ENCODE measurements around the gene ACAP3.
A peak's percentile ranks its signal among the peaks of the same experiment; 100 is the strongest.
"Not testable (repeated sequence)": the region's sequence is repeated elsewhere in the genome, so short reads cannot be mapped to it uniquely, and the experiment has no call there.

Gene ACAP3

DNA sequence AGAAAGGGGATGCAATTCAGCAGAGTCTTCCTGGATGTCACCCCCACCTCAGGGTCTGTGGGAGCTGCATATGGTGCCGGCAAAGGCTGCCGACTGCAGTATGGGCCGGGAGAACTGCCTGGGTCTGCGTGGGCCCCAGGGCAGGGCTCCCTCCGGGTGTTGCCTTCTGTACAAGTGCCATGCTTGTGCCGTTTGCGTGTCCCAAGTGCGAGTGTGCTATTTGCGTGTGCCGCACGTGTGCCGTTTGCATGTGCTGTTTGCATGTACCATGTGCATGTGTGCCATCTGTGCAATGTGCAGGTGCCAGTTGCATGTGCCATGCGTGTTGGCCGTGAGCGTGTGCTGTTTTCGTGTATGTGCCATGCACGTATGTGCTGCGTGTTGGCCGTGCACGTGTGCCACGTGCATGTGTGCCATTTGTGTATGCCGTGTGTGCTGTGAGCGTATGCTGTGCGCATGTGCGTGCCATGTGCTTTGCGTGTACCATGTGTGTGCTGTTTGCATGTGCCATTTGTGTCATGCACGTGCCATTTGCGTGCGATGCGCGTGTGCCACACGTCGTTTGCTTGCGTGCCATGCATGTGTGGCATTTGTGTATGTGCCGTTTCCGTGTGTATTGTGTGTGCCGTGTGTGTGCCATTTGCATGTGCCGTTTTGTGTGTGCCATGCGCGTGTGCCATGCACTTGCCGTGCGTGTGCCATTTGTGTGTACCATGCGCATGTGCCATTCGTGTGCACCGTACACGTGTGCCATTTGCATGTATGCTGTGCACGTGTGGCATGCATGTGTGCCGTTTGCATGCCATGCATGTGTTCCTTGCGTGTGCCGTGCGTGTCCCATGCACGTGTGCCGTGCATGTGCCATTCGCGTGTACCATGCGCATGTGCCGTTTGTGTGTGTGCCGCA, 21.8 kb upstream of the ACAP3 start:
- DNase-seq, result no peak

DNA sequence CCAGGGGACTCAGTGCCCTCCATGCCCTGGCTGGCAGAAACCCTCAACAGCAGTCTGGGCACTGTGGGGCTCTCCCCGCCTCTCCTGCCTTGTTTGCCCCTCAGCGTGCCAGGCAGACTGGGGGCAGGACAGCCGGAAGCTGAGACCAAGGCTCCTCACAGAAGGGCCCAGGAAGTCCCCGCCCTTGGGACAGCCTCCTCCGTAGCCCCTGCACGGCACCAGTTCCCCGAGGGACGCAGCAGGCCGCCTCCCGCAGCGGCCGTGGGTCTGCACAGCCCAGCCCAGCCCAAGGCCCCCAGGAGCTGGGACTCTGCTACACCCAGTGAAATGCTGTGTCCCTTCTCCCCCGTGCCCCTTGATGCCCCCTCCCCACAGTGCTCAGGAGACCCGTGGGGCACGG, 20.5 kb upstream of the ACAP3 start:
- DNase-seq, result no peak

DNA sequence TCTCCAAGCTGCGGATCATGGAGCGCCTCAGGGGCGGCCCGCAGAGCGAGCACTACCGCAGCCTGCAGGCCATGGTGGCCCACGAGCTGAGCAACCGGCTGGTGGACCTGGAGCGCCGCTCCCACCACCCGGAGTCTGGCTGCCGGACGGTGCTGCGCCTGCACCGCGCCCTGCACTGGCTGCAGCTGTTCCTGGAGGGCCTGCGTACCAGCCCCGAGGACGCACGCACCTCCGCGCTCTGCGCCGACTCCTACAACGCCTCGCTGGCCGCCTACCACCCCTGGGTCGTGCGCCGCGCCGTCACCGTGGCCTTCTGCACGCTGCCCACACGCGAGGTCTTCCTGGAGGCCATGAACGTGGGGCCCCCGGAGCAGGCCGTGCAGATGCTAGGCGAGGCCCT, 19.6 kb upstream of the ACAP3 start:
- no peak for DNase-seq

DNA sequence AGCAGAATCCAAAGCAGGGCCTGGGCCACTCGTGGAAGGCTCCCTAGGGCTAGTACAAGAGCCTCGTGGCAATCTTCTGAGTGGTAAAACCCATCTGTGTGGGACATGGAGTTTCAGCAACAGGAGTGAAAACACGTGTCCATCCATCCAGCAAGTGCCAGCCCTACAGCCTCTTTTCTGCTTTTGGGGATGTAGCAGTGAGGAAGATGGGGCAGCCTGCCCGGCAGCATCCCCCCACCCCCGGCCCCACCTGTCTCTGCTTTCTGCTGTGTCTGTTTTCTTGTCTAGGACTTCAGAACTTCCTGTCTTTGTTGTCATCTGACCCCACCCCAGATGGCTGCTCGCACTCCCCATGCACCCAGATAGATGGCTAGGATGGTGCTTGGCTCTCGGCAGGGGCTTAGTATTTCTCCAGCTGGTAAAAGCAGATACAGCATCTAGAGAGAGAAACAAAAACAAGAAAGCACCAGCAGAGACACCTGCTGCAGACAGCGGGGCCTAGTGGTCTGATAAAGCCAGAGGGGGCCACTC, 18.4 kb upstream of the ACAP3 start:
- no peak for DNase-seq

DNA sequence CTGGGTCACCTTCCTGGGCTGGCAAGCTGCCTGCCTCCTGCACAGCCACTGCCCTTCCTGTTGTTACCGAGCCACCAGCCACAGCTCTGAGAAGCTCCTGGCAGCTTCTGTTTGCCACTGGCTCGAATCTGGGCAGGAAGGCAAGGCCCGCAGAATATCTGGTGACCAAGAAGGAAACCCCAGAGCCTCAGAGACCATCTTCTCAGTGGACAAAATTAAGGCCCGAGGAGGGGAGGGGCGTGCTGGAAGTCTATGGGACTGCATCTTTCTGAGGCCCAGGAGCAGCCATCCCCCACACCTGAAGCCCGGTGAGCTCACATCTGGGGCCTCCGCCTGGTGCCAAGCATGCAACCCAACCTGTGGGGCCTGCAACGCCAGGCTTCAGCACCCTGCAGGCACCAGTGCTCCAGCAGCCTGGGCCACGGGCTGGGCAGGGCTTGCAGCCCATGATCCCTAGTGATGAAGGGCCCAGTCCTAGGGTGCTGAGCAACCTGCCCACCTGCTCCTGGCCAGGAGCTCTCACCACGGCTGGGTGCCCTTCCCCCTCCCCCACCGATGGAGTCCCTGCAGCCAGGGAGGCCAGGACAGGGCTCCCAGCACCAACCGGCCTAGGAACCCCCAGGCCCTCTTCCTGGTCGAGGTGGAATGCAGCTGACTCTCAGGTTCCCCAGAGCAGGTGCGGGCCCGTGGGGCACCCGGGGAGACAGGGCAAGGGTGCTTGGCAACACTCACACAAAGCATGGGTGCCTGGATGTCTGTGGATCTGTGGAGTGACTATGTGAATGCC, 17.8 kb upstream of the ACAP3 start:
- no peak for DNase-seq

DNA sequence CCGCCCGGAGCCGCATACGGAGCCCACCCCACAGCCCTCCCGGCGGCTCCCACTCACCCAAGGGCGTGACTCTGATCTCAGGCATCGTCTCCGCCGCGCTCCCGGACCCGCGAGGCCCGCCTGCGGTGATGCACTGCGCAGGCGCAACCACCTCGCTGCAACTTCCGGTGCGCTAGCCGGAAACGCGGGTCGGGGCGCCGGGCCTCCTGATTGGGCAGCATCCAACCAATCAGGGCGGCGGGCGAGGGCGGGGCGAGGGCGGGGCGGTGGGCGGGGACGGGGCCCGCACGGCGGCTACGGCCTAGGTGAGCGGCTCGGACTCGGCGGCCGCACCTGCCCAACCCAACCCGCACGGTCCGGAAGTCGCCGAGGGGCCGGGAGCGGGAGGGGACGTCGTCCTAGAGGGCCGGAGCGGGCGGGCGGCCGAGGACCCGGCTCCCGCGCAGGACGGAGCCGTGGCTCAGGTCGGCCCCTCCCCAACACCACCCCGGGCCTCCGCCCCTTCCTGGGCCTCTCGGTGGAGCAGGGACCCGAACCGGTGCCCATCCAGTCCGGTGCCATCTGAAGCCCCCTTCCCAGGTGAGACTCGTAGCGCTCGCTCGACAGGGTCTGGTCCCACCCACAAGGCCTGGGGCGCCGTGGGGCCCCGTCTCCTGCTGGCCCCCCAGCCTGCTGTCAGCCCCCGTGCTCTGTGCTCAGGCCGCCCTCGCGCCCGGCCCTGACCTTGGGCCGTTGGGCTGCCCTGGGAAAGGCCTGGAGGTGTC, 17.0 kb upstream of the ACAP3 start, which contains the start of the genes CPTP and INTS11:
Gene CPTP, plus strand, starts transcription at position 279 of the 764 bp plus-strand sequence. CDS start 2,109 bp downstream, outside the sequence.
Gene INTS11, minus strand, starts transcription at position 137 of the 764 bp plus-strand sequence. Its CDS starts 52 bp downstream, at position 85.
- peak; percentile 91 for DNase-seq

DNA sequence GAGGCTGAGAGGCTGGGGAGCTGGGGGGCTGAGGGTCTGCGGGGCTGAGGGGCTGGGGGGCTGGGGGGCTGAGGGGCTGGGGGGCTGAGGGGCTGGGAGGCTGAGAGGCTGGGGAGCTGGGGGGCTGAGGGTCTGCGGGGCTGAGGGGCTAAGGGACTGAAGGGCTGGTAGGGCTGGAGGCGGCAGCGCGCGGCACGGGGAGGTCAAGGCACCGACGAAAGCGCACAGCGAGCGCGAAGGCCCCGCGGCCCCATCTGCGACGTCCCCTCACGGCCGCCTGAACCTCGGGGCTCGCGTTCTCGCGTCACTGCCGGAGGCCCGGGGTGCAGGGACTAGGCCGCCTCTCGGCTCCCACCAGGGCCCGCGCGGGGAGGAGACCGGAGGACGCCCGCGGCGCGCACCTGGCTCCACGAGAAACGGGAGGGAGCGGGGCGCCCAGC, 16.4 kb upstream of the ACAP3 start:
- DNase-seq, result no peak

DNA sequence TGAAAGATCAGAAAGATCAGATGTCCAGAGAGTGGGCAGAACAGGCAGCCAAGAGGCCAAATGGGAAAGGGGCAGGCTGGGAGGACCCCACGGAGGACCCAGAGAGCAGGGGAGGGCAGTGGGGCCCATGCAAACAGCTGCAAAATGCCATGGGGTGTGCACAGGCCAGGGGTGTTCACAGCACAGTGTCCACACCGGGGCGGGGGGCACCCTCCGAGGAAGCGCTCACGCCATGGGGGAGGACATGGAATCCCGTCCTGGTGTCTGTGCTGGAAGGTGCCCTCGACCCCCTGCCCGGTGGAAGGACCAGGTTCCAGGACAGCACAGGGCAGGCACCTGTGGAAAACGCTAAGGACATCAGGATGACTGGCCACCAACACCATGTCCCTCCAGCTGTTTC, 15.2 kb upstream of the ACAP3 start:
- no peak for DNase-seq

DNA sequence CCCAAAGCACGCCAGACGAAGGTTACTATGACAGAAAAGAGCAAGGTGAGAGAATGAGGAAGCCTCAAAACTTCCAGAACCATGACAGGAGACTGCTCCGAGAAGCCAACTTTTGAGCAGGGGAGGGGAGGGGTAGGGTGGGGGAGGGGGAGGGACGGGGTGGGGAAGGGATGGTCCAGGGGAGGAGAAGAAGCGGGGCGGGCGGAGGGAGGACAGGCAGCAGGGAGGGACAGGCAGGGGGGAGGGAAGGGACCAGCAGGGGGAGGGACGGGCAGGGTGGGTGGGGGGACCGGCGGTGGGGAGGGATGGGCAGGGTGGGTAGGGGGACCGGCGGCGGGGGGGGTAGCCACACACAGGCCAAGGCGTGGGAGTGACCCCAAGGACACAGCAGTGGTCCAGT, 14.7 kb upstream of the ACAP3 start:
- no peak for DNase-seq

DNA sequence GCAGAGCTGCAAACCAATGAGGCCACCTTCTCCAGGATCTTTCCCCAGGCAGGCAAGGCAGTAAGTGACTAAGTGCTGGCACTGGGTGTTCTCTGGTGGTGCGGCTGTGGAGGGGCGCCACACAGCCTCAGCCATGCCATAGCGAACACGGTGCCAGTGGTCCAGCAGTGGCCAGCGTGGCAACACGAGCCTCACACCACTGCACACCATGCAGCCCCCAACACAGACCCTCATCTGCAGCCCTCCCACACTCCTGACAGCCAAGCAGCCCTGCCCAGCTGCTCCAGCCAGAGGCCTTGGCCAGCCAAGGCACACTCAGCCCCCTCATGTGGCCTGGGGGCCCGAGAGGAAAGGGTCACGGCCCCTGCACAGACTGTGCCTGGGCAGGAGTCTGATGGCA, 13.7 kb upstream of the ACAP3 start:
- no peak for DNase-seq

DNA sequence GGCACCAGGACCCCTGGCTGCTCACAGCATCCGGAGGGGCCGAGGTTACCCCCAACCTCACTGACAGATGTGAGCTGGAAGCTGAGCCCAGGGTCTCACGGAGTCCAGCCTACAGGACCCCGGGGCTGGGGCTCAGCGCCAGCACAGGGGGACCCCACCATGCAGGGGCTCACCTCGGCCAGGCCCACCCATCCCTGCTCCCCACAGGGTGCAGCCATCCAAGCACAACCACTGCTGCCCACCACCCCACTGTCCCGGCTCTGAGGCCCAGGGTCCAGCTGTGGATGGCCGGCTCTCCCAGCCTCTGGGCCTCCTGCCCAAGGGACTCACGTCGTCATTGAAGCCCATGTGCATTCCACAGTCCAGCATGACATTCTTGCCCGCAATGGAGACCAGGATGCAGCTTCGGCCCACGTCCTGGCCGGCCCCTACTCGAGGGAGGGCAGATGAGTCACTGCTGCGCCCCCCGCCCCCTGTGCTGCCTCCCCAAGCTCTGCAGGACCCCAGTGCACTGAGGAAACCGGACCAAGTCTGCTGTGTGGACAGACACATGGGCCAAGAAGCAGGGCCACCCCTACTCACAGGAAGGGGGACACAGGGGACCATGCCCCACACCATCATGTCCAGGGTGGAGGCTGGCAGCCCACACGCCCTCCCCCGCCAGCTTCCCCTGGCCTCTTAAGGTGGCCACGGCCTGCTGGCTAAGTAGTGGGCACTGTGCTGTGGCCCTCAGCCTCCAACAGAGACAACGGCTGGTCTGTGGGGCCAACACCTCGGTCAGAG, 13.1 kb upstream of the ACAP3 start:
- no peak for DNase-seq

DNA sequence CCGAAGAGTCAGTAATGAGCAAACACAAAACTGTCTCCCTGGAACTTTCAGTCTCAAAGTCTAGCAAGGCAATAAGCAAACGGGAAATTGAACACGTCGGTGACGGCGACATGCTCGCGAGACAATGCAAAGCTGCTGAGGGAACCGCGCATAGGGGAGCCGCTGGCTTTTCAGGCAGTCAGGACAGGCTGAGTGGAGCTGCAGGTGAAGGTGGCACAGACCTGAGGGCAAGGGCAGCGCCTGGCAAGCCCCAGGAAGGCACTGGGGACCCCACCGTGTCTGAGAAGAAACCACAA, 11.9 kb upstream of the ACAP3 start:
- no peak for DNase-seq

DNA sequence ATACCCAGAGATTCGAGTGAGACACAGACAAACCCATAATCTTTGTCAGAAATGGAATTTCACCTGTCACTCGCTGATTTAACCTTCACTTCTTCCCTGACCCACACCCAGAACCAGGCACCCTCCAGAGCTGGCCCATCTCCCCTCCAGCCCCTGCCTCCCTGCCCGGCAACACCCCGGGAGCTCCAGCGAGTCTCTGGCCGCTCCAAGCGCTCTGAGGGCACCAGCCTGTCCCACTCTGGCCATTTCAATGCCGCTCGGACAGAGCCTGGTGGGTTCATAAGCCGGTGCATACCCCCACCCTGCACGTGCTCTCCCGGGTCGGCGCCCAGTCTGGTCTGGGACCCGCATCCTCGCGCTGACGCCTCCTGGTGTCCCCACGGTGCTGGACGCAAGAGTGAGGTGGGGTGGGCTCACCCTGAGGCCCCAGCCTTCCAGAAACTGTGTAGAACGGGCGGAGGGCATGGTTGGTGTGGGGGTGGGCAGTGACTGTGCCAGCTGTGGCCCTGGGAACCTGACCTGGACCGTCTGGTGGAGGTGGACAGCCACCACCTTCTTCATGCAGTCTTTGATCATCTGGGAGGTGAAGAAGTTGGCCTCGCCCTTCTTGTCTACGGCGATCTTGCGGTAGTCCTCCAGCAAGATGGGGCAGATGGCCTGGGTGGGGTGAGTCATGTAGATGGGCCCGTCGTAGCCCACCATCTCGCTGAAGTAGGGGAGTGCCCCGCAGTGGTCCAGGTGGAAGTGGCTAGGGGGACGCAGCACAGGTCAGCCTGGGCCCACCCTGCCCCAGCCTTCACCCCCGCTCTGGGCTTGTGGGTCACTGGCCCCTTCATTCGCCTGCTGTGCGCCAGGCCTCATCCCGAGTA, 11.3 kb upstream of the ACAP3 start:
- DNase-seq, result no peak

DNA sequence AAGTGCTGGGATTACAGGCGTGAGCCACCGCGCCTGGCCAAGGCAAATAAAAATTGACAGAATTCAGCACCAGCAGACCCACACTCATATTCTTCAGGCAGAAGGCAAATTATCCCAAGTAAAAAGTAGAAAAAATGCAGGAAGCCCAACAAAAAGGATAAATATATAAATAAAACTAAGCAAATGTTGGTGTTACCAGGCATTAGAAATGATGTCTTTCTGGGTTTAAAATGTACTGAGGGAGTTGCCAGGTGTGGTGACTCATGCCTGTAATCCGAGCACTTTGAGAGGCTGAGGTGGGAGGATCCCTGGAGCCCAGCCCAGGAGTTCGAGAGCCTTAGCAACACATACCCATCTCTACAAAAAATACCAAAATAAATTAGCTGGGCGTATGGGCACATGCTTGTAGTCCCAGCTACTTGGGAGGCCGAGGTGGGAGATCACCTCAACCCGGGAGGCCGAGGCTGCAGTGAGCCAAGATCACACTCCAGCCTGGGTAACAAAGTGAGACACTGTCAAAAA, 10.5 kb upstream of the ACAP3 start:
- no peak for DNase-seq

DNA sequence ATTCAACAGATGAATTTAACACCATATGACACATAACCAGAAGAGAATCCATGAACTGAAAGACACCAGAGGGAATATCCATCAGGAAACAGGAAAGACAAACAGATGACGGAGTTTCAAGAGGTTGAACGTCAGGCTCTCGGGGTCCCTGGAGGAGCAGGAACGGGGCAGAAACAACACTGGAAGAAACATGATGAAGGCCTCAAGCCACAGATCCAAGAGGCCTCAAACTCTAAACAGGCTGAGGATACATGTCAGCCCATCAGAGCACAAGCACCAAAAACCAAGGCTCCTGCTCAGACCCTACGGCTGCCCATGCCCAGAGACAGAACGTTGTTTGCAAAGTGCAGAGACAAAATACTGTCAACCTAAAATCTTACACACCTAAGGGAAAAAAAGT, 9.7 kb upstream of the ACAP3 start:
- DNase-seq, result no peak

DNA sequence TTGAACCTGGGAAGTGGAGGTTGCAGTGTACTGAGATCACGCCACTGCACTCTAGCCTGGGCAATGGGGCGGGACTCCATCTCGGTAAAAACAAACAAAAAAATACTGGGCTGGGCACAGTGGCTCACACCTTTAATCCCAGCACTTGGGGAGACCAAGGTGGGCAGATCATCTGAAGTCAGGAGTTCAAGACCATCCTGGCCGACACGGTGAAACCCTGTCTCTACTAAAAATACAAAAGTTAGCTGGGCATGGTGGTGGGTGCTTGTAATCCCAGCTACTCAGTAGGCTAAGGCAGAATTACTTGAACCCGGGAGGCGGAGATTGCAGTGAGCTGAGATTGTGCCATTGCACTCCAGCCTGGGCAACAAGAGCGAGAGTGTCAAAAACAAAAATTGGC, 8.5 kb upstream of the ACAP3 start:
- DNase-seq, result not testable (repeated sequence)

DNA sequence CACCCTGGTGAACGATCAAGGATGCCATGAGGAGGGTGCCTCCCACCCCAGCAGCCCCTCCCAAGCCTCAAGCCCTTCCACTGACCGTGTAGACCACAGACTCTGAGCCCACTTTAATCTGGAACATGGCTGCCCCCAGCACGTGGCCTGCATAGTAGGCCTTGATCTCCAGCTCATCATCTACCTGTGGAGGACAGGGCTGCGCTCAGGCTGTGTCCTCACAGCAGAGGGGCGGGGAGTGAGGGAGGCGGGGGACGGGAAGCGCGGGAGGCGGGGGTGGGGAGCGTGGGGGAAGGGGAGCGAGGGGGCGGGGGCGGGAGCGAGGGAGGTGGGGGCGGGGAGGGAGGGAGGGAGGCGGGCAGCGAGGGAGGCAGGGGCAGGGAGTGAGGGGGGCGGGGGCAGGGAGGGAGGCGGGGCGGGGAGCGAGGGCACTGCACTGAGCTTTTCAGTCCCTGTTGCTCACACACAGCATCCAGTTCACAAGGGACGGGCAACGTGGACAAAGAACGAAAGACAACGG, 7.8 kb upstream of the ACAP3 start:
- DNase-seq, result no peak

DNA sequence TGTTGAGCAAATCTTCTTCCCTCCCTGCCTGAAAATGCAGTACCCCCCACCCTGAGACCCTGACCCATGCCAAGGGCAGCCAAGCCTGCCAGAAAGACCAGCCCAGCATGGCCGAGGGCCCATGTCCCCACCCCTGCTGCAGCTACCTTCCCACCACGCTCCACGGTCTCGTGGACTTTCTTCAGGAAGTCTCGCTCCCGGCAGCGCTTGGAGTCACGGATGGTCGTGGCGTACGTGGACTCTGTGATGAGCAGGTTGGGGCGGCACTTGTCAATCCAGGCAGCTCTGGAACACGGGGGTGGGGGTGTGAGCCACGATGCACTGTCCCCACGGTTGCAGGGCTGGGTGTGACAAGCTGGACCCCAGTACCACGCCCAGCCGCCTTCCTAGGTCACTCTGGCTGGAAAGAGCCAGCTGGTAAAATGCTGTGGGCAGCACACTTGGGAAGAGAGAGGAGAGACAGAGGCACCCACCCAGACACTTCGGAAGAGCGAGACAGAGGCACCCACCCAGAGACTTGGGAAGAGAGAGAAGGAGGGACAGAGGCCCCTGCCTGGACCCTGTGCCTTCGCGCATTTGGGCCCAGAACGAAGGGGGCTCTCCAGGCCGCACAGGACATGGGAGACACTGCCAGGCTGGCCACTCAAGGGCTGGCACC, 7.1 kb upstream of the ACAP3 start:
- no peak for DNase-seq

DNA sequence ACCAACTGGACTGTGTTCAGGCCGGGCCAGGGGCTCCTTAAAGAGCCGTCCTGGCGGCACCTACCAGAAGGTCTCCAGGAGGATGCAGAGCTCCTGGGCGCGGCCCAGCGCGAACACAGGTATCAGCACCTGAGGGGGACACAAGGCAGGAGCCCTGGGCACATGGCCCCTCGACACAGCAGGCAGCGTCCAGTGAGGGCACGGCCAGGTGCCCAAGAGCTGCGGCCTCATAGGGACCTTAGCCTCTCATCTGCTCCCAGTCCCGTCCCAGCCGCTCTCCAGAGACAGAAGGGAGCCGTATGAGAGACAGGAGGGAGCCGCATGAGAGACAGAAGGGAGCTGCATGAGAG, 6.5 kb upstream of the ACAP3 start:
- DNase-seq, result no peak

Data from NCI-H187 (cell line).